OCI-LY1 (cell line): ENCODE results near the gene COPS2.

Experiments used
- H2AFZ ChIP-seq: fragments of 200-600 bp; sonication (generic), shearing (Covaris generic); 2 replicates; pipeline ENCODE4 v1.6.0; 2014; ENCODE audit warnings: antibody characterized with exemption, mild to moderate bottlenecking, low read length
- H3F3A ChIP-seq: fragments of 200-600 bp; sonication (generic), shearing (Covaris generic); 2 replicates; pipeline ENCODE4 v1.6.0; 2014; ENCODE audit warnings: mild to moderate bottlenecking, antibody characterized with exemption, low read length, moderate library complexity; ENCODE audit not compliant: insufficient read depth
- H3K27ac ChIP-seq: fragments of 200-600 bp; sonication (generic); 2 replicates; pipeline ENCODE4 v1.5.1; 2014; ENCODE audit warnings: low read length, mixed run types, mild to moderate bottlenecking, low read depth; ENCODE audit not compliant: poor library complexity, severe bottlenecking
- H3K27me3 ChIP-seq: fragments of 200-600 bp; sonication (generic); 2 replicates; pipeline ENCODE4 v1.6.0; 2014; ENCODE audit warnings: antibody characterized with exemption, mild to moderate bottlenecking, low read length, moderate library complexity; ENCODE audit not compliant: insufficient read depth
- H3K36me3 ChIP-seq: fragments of 200-600 bp; sonication (generic); 2 replicates; pipeline ENCODE4 v1.6.1; 2014; ENCODE audit warnings: mild to moderate bottlenecking, antibody characterized with exemption, low read length, moderate library complexity, mixed read lengths; ENCODE audit not compliant: insufficient read depth
- H3K4me1 ChIP-seq: fragments of 200-600 bp; sonication (generic); 2 replicates; pipeline ENCODE4 v1.5.1; 2014; ENCODE audit warnings: mild to moderate bottlenecking, low read length, moderate library complexity; ENCODE audit not compliant: insufficient read depth, severe bottlenecking
- H3K4me2 ChIP-seq: fragments of 200-600 bp; sonication (generic), shearing (Covaris generic); 2 replicates; pipeline ENCODE4 v1.6.1; 2014; ENCODE audit warnings: low read length
- H3K4me3 ChIP-seq: fragments of 200-600 bp; sonication (generic); 2 replicates; pipeline ENCODE4 v1.5.1; 2014; ENCODE audit warnings: low read length, low read depth, mild to moderate bottlenecking, mixed read lengths; ENCODE audit not compliant: poor library complexity, severe bottlenecking
- H3K79me2 ChIP-seq: fragments of 200-600 bp; shearing (Covaris generic); 2 replicates; pipeline ENCODE4 v1.6.1; 2016; ENCODE audit warnings: mixed run types, low read length, mixed read lengths; ENCODE audit not compliant: insufficient read depth
- H3K9ac ChIP-seq: fragments of 200-600 bp; sonication (generic), shearing (Covaris generic); 2 replicates; pipeline ENCODE4 v1.6.1; 2014; ENCODE audit warnings: mild to moderate bottlenecking, low read length, mixed read lengths
- H3K9me2 ChIP-seq: fragments of 200-600 bp; sonication (generic), shearing (Covaris generic); 2 replicates; pipeline ENCODE4 v1.6.1; 2014; ENCODE audit warnings: low read depth, mild to moderate bottlenecking, low read length, mixed read lengths
- H3K9me3 ChIP-seq: fragments of 200-600 bp; shearing (Covaris generic); 2 replicates; pipeline ENCODE4 v1.6.1; 2014; ENCODE audit warnings: low read length, mixed read lengths
- H4K20me1 ChIP-seq: fragments of 200-600 bp; sonication (generic), shearing (Covaris generic); 2 replicates; pipeline ENCODE4 v1.6.0; 2016; ENCODE audit warnings: mild to moderate bottlenecking, low read length; ENCODE audit not compliant: insufficient read depth
- CTCF ChIP-seq: fragments of 200-600 bp; sonication (generic), shearing (Covaris generic); IDR thresholded peaks from 2 replicates; pipeline ENCODE4 v1.5.1; 2017; ENCODE audit warnings: mild to moderate bottlenecking, antibody characterized with exemption, low read length, moderate library complexity, mixed read lengths
- EZH2 ChIP-seq: fragments of 200-600 bp; sonication (generic), shearing (Covaris generic); IDR thresholded peaks from 2 replicates; pipeline ENCODE4 v1.8.0; 2017; ENCODE audit warnings: borderline replicate concordance, mixed run types, mild to moderate bottlenecking, antibody characterized with exemption, low read length, moderate library complexity, mixed read lengths

COPS2 gene

GRCh38 chr15:49137861-49138260 lies 17.5 kb downstream of the COPS2 start:
- Histone ChIP-seq H3K9ac (no peak overlapping the region), H3K27ac (no peak overlapping the region), H3K36me3 (peaks cover 96% of the 10 kb centered on the region), H4K20me1 (no peaks in the 10 kb centered on the region), H3K4me3 (no peak overlapping the region), H3K27me3 (no peaks in the 10 kb centered on the region), H3K79me2 (no peaks in the 10 kb centered on the region), H3K4me1 (no peaks in the 10 kb centered on the region), H3F3A (no peaks in the 10 kb centered on the region), H3K9me3 (no peaks in the 10 kb centered on the region), H3K4me2 (no peak overlapping the region), H3K9me2 (no peaks in the 10 kb centered on the region), H2AFZ (no peak overlapping the region)
- TF ChIP-seq EZH2 (no peak), CTCF (no peak)

- no peak overlapping the region for H3K4me3 ChIP-seq
- H3K27ac ChIP-seq, result no peak overlapping the region
- H2AFZ ChIP-seq, result no peak overlapping the region
- peaks cover 91% of the 10 kb centered on the region for H3K36me3 ChIP-seq
- H3K4me2 ChIP-seq, result no peak overlapping the region
- no peaks in the 10 kb centered on the region for H3F3A ChIP-seq
- no peaks in the 10 kb centered on the region for H3K9me2 ChIP-seq
- no peaks in the 10 kb centered on the region for H3K9me3 ChIP-seq
- no peaks in the 10 kb centered on the region for H4K20me1 ChIP-seq
- H3K79me2 ChIP-seq, result no peaks in the 10 kb centered on the region
- no peak for TF ChIP-seq CTCF
- no peaks in the 10 kb centered on the region for H3K27me3 ChIP-seq
- H3K9ac ChIP-seq, result no peak overlapping the region
- no peaks in the 10 kb centered on the region for H3K4me1 ChIP-seq
Observed at GRCh38 chr15:49135911-49136310, 19.5 kb downstream of the COPS2 start.

GRCh38 chr15:49135342-49135857 lies 20.0 kb downstream of the COPS2 start:
- Histone ChIP-seq H3K36me3 (peaks cover 91% of the 10 kb centered on the region), H3K9me3 (no peaks in the 10 kb centered on the region), H3K4me2 (no peak overlapping the region), H3K4me3 (no peak overlapping the region), H3K27ac (no peak overlapping the region), H3F3A (no peaks in the 10 kb centered on the region), H3K9me2 (no peaks in the 10 kb centered on the region), H3K79me2 (no peaks in the 10 kb centered on the region), H4K20me1 (no peaks in the 10 kb centered on the region), H3K27me3 (no peaks in the 10 kb centered on the region), H3K4me1 (no peaks in the 10 kb centered on the region), H3K9ac (no peak overlapping the region), H2AFZ (no peak overlapping the region)
- TF ChIP-seq EZH2 (no peak), CTCF (no peak)
